Adrenal gland (tissue), 5 donors: ENCODE data around the gene RRH.

ENCODE experiments used
- POLR2A ChIP-seq, 2 donors: fragments of 450-650 bp; IDR thresholded peaks; one replicate each; pipeline ENCODE4 v1.6.1; 2017; ENCODE audit warnings: antibody characterized with exemption in 2 of 2, mild to moderate bottlenecking in 2 of 2, moderate library complexity in 1 of 2
- TF ChIP-seq, protein P1 (sequence below), 6 experiments: fragments of 450-650 bp in 4 of 6; fragments of 200-600 bp in 2 of 6; sonication (generic) in 1 of 6; IDR thresholded peaks; 1 replicate in 5 of 6; 2 replicates in 1 of 6; pipeline versions ENCODE4 v1.5.1 to v1.8.0; 2016 to 2021; ENCODE audit warnings: antibody characterized with exemption in 6 of 6, mild to moderate bottlenecking in 2 of 6, moderate library complexity in 1 of 6
- donor health status: DM: no; HTN: no; CAD: no.

DNA sequence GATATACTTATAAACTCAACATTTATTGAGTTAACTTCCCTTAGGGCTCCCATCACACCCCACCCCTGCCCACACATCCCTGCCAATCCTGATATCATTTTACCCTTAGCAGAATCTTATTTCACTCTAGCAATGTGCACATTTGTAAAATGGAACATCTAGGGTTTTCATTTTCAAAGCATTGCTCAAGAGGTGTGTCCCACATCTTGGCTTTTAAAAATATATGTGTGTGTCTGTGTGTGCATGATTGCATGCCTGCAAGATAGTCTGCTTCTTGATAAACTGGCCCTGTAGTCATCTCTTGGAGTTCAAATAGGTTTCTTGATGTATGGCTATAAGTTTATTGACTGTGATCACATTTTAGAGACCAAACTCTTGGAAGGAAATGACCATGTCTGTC lies 58.5 kb downstream of the RRH start:
- TF ChIP-seq POLR2A (IDR thresholded peaks at IDR 0.05) = no peak
- TF ChIP-seq, protein P1, sequence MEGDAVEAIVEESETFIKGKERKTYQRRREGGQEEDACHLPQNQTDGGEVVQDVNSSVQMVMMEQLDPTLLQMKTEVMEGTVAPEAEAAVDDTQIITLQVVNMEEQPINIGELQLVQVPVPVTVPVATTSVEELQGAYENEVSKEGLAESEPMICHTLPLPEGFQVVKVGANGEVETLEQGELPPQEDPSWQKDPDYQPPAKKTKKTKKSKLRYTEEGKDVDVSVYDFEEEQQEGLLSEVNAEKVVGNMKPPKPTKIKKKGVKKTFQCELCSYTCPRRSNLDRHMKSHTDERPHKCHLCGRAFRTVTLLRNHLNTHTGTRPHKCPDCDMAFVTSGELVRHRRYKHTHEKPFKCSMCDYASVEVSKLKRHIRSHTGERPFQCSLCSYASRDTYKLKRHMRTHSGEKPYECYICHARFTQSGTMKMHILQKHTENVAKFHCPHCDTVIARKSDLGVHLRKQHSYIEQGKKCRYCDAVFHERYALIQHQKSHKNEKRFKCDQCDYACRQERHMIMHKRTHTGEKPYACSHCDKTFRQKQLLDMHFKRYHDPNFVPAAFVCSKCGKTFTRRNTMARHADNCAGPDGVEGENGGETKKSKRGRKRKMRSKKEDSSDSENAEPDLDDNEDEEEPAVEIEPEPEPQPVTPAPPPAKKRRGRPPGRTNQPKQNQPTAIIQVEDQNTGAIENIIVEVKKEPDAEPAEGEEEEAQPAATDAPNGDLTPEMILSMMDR (IDR thresholded peaks at IDR 0.05) = no peak
